ENCODE measurements around the gene FGF2.
"Not testable (repeated sequence)": the region's sequence is repeated elsewhere in the genome, so short reads cannot be mapped to it uniquely, and the experiment has no call there.

The FGF2 gene

DNA sequence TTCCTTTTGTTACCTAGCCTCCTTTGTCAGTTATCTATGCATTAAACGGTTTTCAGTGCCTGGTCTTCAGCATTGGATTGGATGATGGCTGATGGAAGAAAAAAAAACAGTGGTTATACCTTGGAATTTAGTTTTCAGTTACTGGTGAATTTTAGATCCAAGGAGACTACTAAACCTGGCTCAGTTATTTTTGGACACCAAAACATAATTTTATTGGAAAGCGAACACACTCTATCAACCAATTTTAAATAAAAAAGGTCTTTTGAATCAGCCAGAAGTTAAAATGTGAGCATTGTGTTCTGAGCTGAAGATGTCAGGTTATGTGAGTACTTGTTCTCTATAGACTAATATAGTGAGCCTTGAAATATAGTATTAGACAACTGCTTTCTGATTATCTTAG is 32.1 kb downstream of the FGF2 start:
- Histone ChIP-seq H3K27ac (no peak overlapping the region), H3K4me3 (ENCODE audit: low read depth in 1 of 2, low read length in 1 of 2) (no peak overlapping the region), H3K27me3 (peaks cover 12% of the 10 kb centered on the region), H3K4me1 (ENCODE audit: control insufficient read depth in 1 of 2, insufficient read depth in 1 of 2, low read depth in 1 of 2, low read length in 1 of 2) (no peaks in the 10 kb centered on the region), H3K9me3 (no peaks in the 10 kb centered on the region), H3K36me3 (no peaks in the 10 kb centered on the region)
- TF ChIP-seq, protein P1, sequence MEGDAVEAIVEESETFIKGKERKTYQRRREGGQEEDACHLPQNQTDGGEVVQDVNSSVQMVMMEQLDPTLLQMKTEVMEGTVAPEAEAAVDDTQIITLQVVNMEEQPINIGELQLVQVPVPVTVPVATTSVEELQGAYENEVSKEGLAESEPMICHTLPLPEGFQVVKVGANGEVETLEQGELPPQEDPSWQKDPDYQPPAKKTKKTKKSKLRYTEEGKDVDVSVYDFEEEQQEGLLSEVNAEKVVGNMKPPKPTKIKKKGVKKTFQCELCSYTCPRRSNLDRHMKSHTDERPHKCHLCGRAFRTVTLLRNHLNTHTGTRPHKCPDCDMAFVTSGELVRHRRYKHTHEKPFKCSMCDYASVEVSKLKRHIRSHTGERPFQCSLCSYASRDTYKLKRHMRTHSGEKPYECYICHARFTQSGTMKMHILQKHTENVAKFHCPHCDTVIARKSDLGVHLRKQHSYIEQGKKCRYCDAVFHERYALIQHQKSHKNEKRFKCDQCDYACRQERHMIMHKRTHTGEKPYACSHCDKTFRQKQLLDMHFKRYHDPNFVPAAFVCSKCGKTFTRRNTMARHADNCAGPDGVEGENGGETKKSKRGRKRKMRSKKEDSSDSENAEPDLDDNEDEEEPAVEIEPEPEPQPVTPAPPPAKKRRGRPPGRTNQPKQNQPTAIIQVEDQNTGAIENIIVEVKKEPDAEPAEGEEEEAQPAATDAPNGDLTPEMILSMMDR (IDR thresholded peaks at IDR 0.05) = no peak

DNA sequence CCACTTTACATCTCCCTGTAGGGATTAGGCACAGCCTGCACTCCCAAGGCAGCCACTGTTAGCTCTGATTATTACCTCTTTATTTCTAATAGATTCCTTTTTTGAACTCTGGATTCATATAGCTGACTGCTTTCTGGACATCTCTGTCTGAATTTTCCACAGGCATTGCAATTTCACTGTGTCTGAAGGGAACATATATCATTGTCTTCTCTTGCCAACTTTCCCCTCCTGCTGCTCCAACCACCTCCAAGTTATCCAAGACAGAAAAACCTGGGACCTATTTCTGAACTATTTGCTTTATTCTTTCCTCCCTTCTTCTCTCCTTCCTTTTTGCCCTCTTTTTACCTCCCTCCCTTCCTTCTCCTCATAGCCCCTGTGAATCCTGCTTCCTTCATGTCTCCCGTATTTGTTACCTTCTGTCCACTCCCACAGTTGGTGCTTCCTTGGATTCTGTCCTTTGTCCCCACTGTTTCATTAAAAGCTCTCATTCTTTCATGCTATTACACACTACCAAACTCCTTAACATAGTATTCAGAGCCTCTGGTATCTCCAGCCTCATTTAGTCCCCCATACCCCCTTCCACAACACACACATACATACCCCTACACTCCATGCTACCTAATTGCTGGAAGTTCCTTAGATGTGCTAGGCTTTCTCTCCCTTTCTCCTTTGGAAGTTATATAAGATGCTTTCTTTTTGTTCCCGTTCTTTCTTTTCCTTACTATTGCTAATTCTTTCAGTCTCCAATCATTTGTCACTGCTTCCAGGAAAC is 34.7 kb downstream of the FGF2 start:
- no peaks in the 10 kb centered on the region for H3K4me1 ChIP-seq (ENCODE audit: control insufficient read depth in 1 of 2, insufficient read depth in 1 of 2, low read depth in 1 of 2, low read length in 1 of 2)
- no peaks in the 10 kb centered on the region for H3K9me3 ChIP-seq
- H3K36me3 ChIP-seq = no peaks in the 10 kb centered on the region
- H3K27me3 ChIP-seq = peaks cover 12% of the 10 kb centered on the region
- no peak overlapping the region for H3K4me3 ChIP-seq (ENCODE audit: low read depth in 1 of 2, low read length in 1 of 2)
- TF ChIP-seq, protein P1 (IDR thresholded peaks at IDR 0.05) = no peak
- H3K27ac ChIP-seq = no peak overlapping the region

DNA sequence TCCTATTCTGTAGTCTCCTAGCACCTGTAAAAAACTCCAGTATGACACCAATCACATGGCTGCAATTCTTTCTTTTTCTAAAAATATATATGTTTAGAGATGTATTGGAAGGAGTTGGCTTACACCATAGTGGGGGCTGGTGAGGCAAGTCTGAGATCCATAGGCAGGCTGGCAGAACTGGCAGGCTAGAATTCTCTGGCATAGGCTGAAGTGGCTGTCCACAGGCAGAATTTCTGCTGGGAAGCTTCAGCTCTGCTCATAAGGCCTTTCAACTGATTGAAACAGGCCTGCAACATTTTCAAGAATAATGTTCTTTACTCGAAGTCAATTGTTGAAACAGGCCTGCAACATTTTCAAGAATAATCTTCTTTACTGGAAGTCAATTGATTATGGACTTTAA is 37.0 kb downstream of the FGF2 start:
- H3K4me1 ChIP-seq (ENCODE audit: control insufficient read depth in 1 of 2, insufficient read depth in 1 of 2, low read depth in 1 of 2, low read length in 1 of 2) = no peaks in the 10 kb centered on the region
- TF ChIP-seq, protein P1 (IDR thresholded peaks at IDR 0.05) = no peak

DNA sequence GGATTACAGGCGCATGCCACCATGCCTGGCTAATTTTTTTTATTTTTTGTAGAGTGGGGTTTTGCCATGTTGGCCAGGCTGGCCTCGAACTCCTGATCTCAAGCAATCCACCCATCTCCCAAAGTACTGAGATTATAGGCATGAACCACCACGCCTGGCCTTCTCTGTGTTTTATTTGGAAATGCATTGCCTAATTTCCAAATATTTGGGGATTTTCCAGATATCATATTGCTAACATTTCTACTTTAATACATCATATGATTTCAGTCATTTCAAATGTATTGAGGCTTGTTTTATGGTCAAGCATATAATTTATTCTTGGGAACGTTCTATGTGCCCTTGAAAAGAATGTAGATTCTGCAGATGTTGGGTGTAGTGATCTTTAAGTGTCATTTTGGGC is 38.8 kb downstream of the FGF2 start:
- Histone ChIP-seq H3K36me3 (no peaks in the 10 kb centered on the region), H3K9me3 (no peaks in the 10 kb centered on the region), H3K27ac (no peak overlapping the region), H3K27me3 (no peaks in the 10 kb centered on the region), H3K4me3 (ENCODE audit: low read depth in 1 of 2, low read length in 1 of 2) (no peak overlapping the region), H3K4me1 (ENCODE audit: control insufficient read depth in 1 of 2, insufficient read depth in 1 of 2, low read depth in 1 of 2, low read length in 1 of 2) (no peaks in the 10 kb centered on the region)
- TF ChIP-seq, protein P1 (IDR thresholded peaks at IDR 0.05) = no peak

More for the DNA sequence above, 37.0 kb downstream of the FGF2 start:
- no peak overlapping the region for H3K27ac ChIP-seq
- H3K27me3 ChIP-seq = no peaks in the 10 kb centered on the region
- no peaks in the 10 kb centered on the region for H3K36me3 ChIP-seq
- H3K9me3 ChIP-seq = no peaks in the 10 kb centered on the region
- H3K4me3 ChIP-seq (ENCODE audit: low read depth in 1 of 2, low read length in 1 of 2) = no peak overlapping the region

DNA sequence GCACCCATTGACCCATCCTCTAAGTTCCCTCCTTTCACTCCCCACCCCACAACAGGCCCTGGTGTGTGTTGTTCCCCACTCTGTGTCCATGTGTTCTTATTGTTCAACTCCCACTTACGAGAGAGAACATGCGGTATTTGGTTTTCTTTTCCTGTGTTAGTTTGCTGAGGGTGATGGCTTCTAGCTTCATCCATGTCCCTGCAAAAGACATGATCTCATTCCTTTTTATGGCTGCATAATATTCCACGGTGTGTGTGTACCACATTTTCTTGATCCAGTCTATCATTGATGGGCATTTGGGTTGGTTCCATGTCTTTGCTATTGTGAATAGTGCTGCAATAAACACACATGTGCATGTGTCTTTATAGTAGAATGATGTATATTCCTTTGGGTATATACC is 41.6 kb downstream of the FGF2 start:
- H3K27ac ChIP-seq; H3K9me3 ChIP-seq; H3K36me3 ChIP-seq; H3K4me1 ChIP-seq (ENCODE audit: control insufficient read depth in 1 of 2, insufficient read depth in 1 of 2, low read depth in 1 of 2, low read length in 1 of 2); H3K4me3 ChIP-seq (ENCODE audit: low read depth in 1 of 2, low read length in 1 of 2); H3K27me3 ChIP-seq: not testable (repeated sequence)

DNA sequence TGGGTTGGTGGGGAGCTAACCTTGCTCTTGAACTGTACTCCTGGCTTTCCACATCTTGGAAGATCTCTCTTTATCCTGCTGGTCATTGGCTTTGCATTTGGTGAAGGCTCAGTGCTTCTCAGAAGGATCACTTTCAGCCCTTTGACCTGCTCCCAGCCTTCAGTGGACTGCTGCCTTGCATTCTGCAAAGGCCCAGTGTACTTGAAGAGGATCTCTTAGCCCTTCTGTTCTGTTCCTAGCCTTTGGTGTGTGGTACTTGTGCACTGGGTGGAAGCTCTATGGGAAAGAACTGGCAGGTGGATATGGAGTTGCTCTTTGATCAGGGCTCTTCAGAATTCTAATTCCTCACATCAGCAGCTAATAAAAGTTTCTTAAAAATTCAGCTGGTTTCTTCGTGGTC is 46.5 kb downstream of the FGF2 start:
- no peaks in the 10 kb centered on the region for H3K36me3 ChIP-seq
- no peaks in the 10 kb centered on the region for H3K4me1 ChIP-seq (ENCODE audit: control insufficient read depth in 1 of 2, insufficient read depth in 1 of 2, low read depth in 1 of 2, low read length in 1 of 2)
- TF ChIP-seq, protein P1 (IDR thresholded peaks at IDR 0.05) = no peak
- H3K4me3 ChIP-seq (ENCODE audit: low read depth in 1 of 2, low read length in 1 of 2) = no peak overlapping the region
- no peaks in the 10 kb centered on the region for H3K9me3 ChIP-seq
- H3K27ac ChIP-seq = no peak overlapping the region
- H3K27me3 ChIP-seq = peaks cover 5% of the 10 kb centered on the region
